Right lobe of liver (tissue), 4 donors: ENCODE measurements around the gene HM13.
"Not testable (repeated sequence)": the region's sequence is repeated elsewhere in the genome, so short reads cannot be mapped to it uniquely, and the experiment has no call there.

Source experiments
- CTCF ChIP-seq, 4 donors: fragments of 200-600 bp in 3 of 4; fragments of 450-650 bp in 1 of 4; IDR thresholded peaks; one replicate each; pipeline versions ENCODE4 v1.5.1 to v1.8.0; 2016 to 2022; ENCODE audit warnings: antibody characterized with exemption in 4 of 4, mild to moderate bottlenecking in 2 of 4
- POLR2A ChIP-seq: fragments of 450-650 bp; IDR thresholded peaks from one replicate; pipeline ENCODE4 v1.6.1; 2017; ENCODE audit warnings: antibody characterized with exemption, mild to moderate bottlenecking
- donor health status: DM: no; HTN: no; CAD: no.
- donor health status: DM: no; HTN: no; CAD: no.
- donor health status: DM: no; HTN: yes; CAD: no.

- TF ChIP-seq CTCF (IDR thresholded peaks at IDR 0.05); POLR2A: not testable (repeated sequence)
These were observed 60.7 kb downstream of the HM13 start for GRCh38 chr20:31574986-31575385.
